ENCODE measurements around the gene PRKN. TPM values are rescaled to one million over a fixed set of nuclear protein-coding genes. Genes with fewer than 3 reads are reported as not detected.

PRKN gene
- total RNA-seq, 1 donor from 2014 or later = 0.79 TPM

GRCh38 chr6:161534264-161534873 is 1193.2 kb downstream of the PRKN start:
- Histone ChIP-seq H3K27me3 (ENCODE audit: control insufficient read depth, insufficient read depth, low read length) (no peaks in the 10 kb centered on the region), H3K4me3 (ENCODE audit: low read depth, low read length) (no peak overlapping the region), H3K36me3 (ENCODE audit: control insufficient read depth, insufficient read depth, low read length) (no peaks in the 10 kb centered on the region)
- TF ChIP-seq CTCF (IDR thresholded peaks at IDR 0.05; ENCODE audit: insufficient read depth, low read length, severe bottlenecking) = no peak
- FAIRE-seq (peak; percentile 13), DNase-seq (ENCODE audit: low read depth) (no peak)

GRCh38 chr6:161533266-161533665 is 1194.3 kb downstream of the PRKN start:
- Histone ChIP-seq H3K27me3 (ENCODE audit: control insufficient read depth, insufficient read depth, low read length) (no peaks in the 10 kb centered on the region), H3K36me3 (ENCODE audit: control insufficient read depth, insufficient read depth, low read length) (no peaks in the 10 kb centered on the region), H3K4me3 (ENCODE audit: low read depth, low read length) (no peak overlapping the region)
- TF ChIP-seq CTCF (IDR thresholded peaks at IDR 0.05; ENCODE audit: insufficient read depth, low read length, severe bottlenecking) = no peak
- DNase-seq (ENCODE audit: low read depth) (no peak), FAIRE-seq (no peak)

- no peak for FAIRE-seq
Observed at GRCh38 chr6:161532536-161532935, 1195.0 kb downstream of the PRKN start.

GRCh38 chr6:161526794-161527193 is 1200.8 kb downstream of the PRKN start:
- Histone ChIP-seq H3K4me3 (ENCODE audit: low read depth, low read length) (no peak overlapping the region), H3K27me3 (ENCODE audit: control insufficient read depth, insufficient read depth, low read length) (no peaks in the 10 kb centered on the region), H3K36me3 (ENCODE audit: control insufficient read depth, insufficient read depth, low read length) (no peaks in the 10 kb centered on the region)
- TF ChIP-seq CTCF (IDR thresholded peaks at IDR 0.05; ENCODE audit: insufficient read depth, low read length, severe bottlenecking) = no peak
- no peak for FAIRE-seq
- no peak for DNase-seq (ENCODE audit: low read depth)

More at GRCh38 chr6:161532536-161532935, 1195.0 kb downstream of the PRKN start:
- Histone ChIP-seq H3K27me3 (ENCODE audit: control insufficient read depth, insufficient read depth, low read length) (no peaks in the 10 kb centered on the region), H3K4me3 (ENCODE audit: low read depth, low read length) (no peak overlapping the region), H3K36me3 (ENCODE audit: control insufficient read depth, insufficient read depth, low read length) (no peaks in the 10 kb centered on the region)
- no peak for DNase-seq (ENCODE audit: low read depth)
- no peak for TF ChIP-seq CTCF (IDR thresholded peaks at IDR 0.05; ENCODE audit: insufficient read depth, low read length, severe bottlenecking)

- H3K4me3 ChIP-seq (ENCODE audit: low read depth, low read length) = no peak overlapping the region
- no peaks in the 10 kb centered on the region for H3K27me3 ChIP-seq (ENCODE audit: control insufficient read depth, insufficient read depth, low read length)
- no peak for DNase-seq (ENCODE audit: low read depth)
- no peak for TF ChIP-seq CTCF (IDR thresholded peaks at IDR 0.05; ENCODE audit: insufficient read depth, low read length, severe bottlenecking)
- no peaks in the 10 kb centered on the region for H3K36me3 ChIP-seq (ENCODE audit: control insufficient read depth, insufficient read depth, low read length)
- no peak for FAIRE-seq
Observed at GRCh38 chr6:161523362-161523761, 1204.2 kb downstream of the PRKN start.

- Histone ChIP-seq H3K27me3 (ENCODE audit: control insufficient read depth, insufficient read depth, low read length) (no peaks in the 10 kb centered on the region), H3K36me3 (ENCODE audit: control insufficient read depth, insufficient read depth, low read length) (no peaks in the 10 kb centered on the region), H3K4me3 (ENCODE audit: low read depth, low read length) (no peak overlapping the region)
- no peak for TF ChIP-seq CTCF (IDR thresholded peaks at IDR 0.05; ENCODE audit: insufficient read depth, low read length, severe bottlenecking)
- no peak for DNase-seq (ENCODE audit: low read depth)
- FAIRE-seq = no peak
Observed at GRCh38 chr6:161522276-161522675, 1205.3 kb downstream of the PRKN start.

Data from bronchial epithelial cell (primary cell).